NB4 (cell line): ENCODE data around the gene SOD3.
A peak's percentile ranks its signal among the peaks of the same experiment; 100 is the strongest.

Experiments
- DNase-seq: peaks from one replicate; pipeline ENCODE4 v3.0.0; 2010; ENCODE audit warnings: low read depth
- H3K4me3 ChIP-seq: one replicate; pipeline ENCODE4 v1.5.1; 2011; ENCODE audit warnings: mild to moderate bottlenecking, low read depth, low read length, moderate library complexity
- MAX ChIP-seq: IDR thresholded peaks from 2 replicates; pipeline ENCODE4 v1.6.1; 2011; ENCODE audit warnings: low read depth, low read length
- MYC ChIP-seq: IDR thresholded peaks from 2 replicates; pipeline ENCODE4 v1.6.1; 2011; ENCODE audit warnings: low read depth, low read length
- POLR2A ChIP-seq: IDR thresholded peaks from 2 replicates; pipeline ENCODE4 v1.6.1; 2011; ENCODE audit warnings: mild to moderate bottlenecking; ENCODE audit not compliant: insufficient read length; ENCODE audit errors: extremely low read depth
- TF ChIP-seq, protein P1 (sequence below): IDR thresholded peaks from one replicate; pipeline ENCODE4 v1.5.1; 2012; ENCODE audit warnings: low read depth, low read length

Gene SOD3

GRCh38 chr4:24810871-24811631 lies 15.7 kb downstream of the SOD3 start:
- DNase-seq, result no peak
- H3K4me3 ChIP-seq, result no peak overlapping the region
- TF ChIP-seq MYC, result no peak
- TF ChIP-seq MAX, result no peak
- TF ChIP-seq, protein P1, sequence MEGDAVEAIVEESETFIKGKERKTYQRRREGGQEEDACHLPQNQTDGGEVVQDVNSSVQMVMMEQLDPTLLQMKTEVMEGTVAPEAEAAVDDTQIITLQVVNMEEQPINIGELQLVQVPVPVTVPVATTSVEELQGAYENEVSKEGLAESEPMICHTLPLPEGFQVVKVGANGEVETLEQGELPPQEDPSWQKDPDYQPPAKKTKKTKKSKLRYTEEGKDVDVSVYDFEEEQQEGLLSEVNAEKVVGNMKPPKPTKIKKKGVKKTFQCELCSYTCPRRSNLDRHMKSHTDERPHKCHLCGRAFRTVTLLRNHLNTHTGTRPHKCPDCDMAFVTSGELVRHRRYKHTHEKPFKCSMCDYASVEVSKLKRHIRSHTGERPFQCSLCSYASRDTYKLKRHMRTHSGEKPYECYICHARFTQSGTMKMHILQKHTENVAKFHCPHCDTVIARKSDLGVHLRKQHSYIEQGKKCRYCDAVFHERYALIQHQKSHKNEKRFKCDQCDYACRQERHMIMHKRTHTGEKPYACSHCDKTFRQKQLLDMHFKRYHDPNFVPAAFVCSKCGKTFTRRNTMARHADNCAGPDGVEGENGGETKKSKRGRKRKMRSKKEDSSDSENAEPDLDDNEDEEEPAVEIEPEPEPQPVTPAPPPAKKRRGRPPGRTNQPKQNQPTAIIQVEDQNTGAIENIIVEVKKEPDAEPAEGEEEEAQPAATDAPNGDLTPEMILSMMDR, result no peak
- TF ChIP-seq POLR2A, result no peak

GRCh38 chr4:24813732-24814131 lies 18.4 kb downstream of the SOD3 start:
- TF ChIP-seq POLR2A (no peak), MYC (no peak), MAX (no peak)
- TF ChIP-seq, protein P1, result no peak
- no peak for DNase-seq
- H3K4me3 ChIP-seq, result no peak overlapping the region

DNA sequence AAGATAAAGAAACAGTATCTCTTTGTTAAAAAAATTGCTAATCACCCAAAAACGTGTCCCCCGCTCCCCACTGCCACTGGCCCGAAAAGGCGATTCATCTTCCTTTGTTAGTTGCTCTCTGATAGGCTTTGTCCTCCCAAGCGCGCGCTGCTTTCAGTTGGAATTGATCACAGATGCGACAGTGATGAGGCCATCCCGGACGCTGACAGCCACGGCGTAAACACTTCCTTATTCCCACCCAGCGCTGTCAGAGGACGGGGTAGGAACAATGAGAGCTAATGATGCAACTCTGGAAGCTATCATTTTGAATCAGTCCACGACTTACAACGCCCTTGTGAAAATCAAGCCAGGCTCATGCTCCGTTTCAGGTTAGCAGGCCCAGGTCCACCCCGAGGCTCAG lies 21.4 kb downstream of the SOD3 start:
- no peak for TF ChIP-seq MYC
- TF ChIP-seq POLR2A, result no peak
- TF ChIP-seq, protein P1, result no peak
- no peak for TF ChIP-seq MAX
- peak; percentile 47 for DNase-seq
- no peak overlapping the region for H3K4me3 ChIP-seq

- DNase-seq, result no peak
- no peak overlapping the region for H3K4me3 ChIP-seq
- TF ChIP-seq POLR2A (no peak), MAX (no peak), MYC (no peak)
- TF ChIP-seq, protein P1, result no peak
Observed at GRCh38 chr4:24820541-24820940, 25.2 kb downstream of the SOD3 start.

DNA sequence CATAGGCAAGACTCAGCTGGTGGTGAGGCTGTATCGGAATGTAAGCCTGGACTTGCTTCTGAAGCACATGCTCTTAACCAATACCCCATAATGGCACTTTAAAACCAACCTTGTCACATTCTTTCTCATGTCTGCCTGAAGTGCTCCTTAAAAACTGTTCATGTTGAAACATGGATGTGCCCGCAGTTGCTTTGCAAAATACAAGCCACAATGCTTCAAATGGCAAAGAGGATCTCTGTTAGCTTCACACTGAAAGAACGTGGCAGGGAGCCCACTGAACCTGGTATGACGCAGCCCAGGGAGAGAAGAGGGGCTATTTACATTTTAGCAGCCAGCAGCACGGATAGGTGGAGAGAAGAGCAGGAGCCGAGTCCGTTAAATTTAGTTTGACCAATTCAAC lies 29.3 kb downstream of the SOD3 start:
- no peak for TF ChIP-seq MAX
- TF ChIP-seq POLR2A, result no peak
- TF ChIP-seq MYC, result no peak
- TF ChIP-seq, protein P1, result no peak
- no peak for DNase-seq
- no peak overlapping the region for H3K4me3 ChIP-seq

- TF ChIP-seq MYC (no peak), MAX (no peak), POLR2A (no peak)
- TF ChIP-seq, protein P1, result no peak
- DNase-seq, result no peak
- H3K4me3 ChIP-seq, result no peak overlapping the region
Observed at GRCh38 chr4:24831637-24832036, 36.3 kb downstream of the SOD3 start.
